ENCODE data around the gene ZDHHC21. TPM values are rescaled to one million over a fixed set of nuclear protein-coding genes. Genes with fewer than 3 reads are reported as not detected.

The ZDHHC21 gene
- total RNA-seq, 1 experiment from 2014 or later, result 6.8 TPM

- no peak overlapping the region for H3K4me3 Mint-ChIP-seq (ENCODE audit: unreplicated experiment)
Measured at GRCh38 chr9:14585730-14586473, 107.3 kb downstream of the ZDHHC21 start.

GRCh38 chr9:14584571-14584970 is 108.7 kb downstream of the ZDHHC21 start:
- no peaks in the 10 kb centered on the region for H3K9me3 Mint-ChIP-seq (ENCODE audit: unreplicated experiment)
- no peaks in the 10 kb centered on the region for H3K36me3 ChIP-seq (ENCODE audit: control insufficient read depth, insufficient read depth, low read length)
- no peaks in the 10 kb centered on the region for H3K9me3 ChIP-seq
- H3K27me3 ChIP-seq (replicated peaks; ENCODE audit: control insufficient read depth, insufficient read depth, low read length), result no peaks in the 10 kb centered on the region
- no peak overlapping the region for H3K4me3 Mint-ChIP-seq (ENCODE audit: unreplicated experiment)
- BruUV-seq (replicated peaks), result no TSS peak
- DNase-seq, result no peak
- ChIA-PET CTCF (no interaction called here), POLR2A (no interaction called here)
- no peaks in the 10 kb centered on the region for H3K36me3 Mint-ChIP-seq (ENCODE audit: insufficient read depth, unreplicated experiment)
- no peaks in the 10 kb centered on the region for H3K4me1 Mint-ChIP-seq (ENCODE audit: low read depth, unreplicated experiment)
- TF ChIP-seq CTCF (IDR thresholded peaks at IDR 0.05; ENCODE audit: insufficient read depth in 1 of 2, low read depth in 1 of 2, low read length in 1 of 2, severe bottlenecking in 1 of 2, unreplicated experiment in 1 of 2), result no peak
- H3K27ac Mint-ChIP-seq (ENCODE audit: unreplicated experiment), result no peak overlapping the region
- no peaks in the 10 kb centered on the region for H3K27me3 Mint-ChIP-seq (ENCODE audit: insufficient read depth, unreplicated experiment)
- no peaks in the 10 kb centered on the region for H3K4me1 ChIP-seq
- H3K4me3 ChIP-seq (ENCODE audit: low read depth, low read length), result no peak overlapping the region
- intact Hi-C loops (cut with micrococcal nuclease; ENCODE audit: unreplicated experiment), result no loop called here

More at GRCh38 chr9:14585730-14586473, 107.3 kb downstream of the ZDHHC21 start:
- Histone ChIP-seq H3K36me3 (ENCODE audit: control insufficient read depth, insufficient read depth, low read length) (no peaks in the 10 kb centered on the region), H3K27me3 (replicated peaks; ENCODE audit: control insufficient read depth, insufficient read depth, low read length) (no peaks in the 10 kb centered on the region), H3K9me3 (no peaks in the 10 kb centered on the region), H3K4me3 (ENCODE audit: low read depth, low read length) (no peak overlapping the region), H3K4me1 (no peaks in the 10 kb centered on the region)
- no peak for DNase-seq
- Mint-ChIP-seq H3K36me3 (ENCODE audit: insufficient read depth, unreplicated experiment) (no peaks in the 10 kb centered on the region), H3K4me1 (ENCODE audit: low read depth, unreplicated experiment) (no peaks in the 10 kb centered on the region), H3K9me3 (ENCODE audit: unreplicated experiment) (no peaks in the 10 kb centered on the region), H3K27ac (ENCODE audit: unreplicated experiment) (no peak overlapping the region), H3K27me3 (ENCODE audit: insufficient read depth, unreplicated experiment) (no peaks in the 10 kb centered on the region)
- no peak for TF ChIP-seq CTCF (IDR thresholded peaks at IDR 0.05; ENCODE audit: insufficient read depth in 1 of 2, low read depth in 1 of 2, low read length in 1 of 2, severe bottlenecking in 1 of 2, unreplicated experiment in 1 of 2)
- CTCF ChIA-PET, result no interaction called here
- POLR2A ChIA-PET, result no interaction called here
- no TSS peak for BruUV-seq (replicated peaks)
- intact Hi-C loops (cut with micrococcal nuclease; ENCODE audit: unreplicated experiment), result no loop called here

- Mint-ChIP-seq H3K27me3 (ENCODE audit: insufficient read depth, unreplicated experiment) (no peaks in the 10 kb centered on the region), H3K27ac (ENCODE audit: unreplicated experiment) (no peak overlapping the region), H3K36me3 (ENCODE audit: insufficient read depth, unreplicated experiment) (no peaks in the 10 kb centered on the region), H3K4me1 (ENCODE audit: low read depth, unreplicated experiment) (no peaks in the 10 kb centered on the region), H3K4me3 (ENCODE audit: unreplicated experiment) (no peak overlapping the region), H3K9me3 (ENCODE audit: unreplicated experiment) (no peaks in the 10 kb centered on the region)
- H3K9me3 ChIP-seq, result no peaks in the 10 kb centered on the region; the same call in 1 of the 2 replicates
- no peaks in the 10 kb centered on the region for H3K36me3 ChIP-seq (ENCODE audit: control insufficient read depth, insufficient read depth, low read length)
- no peak for DNase-seq
- no peaks in the 10 kb centered on the region for H3K27me3 ChIP-seq (replicated peaks; ENCODE audit: control insufficient read depth, insufficient read depth, low read length)
- no TSS peak for BruUV-seq (replicated peaks)
- CTCF ChIA-PET, result no interaction called here
- no peak overlapping the region for H3K4me3 ChIP-seq (ENCODE audit: low read depth, low read length)
- POLR2A ChIA-PET, result no interaction called here
- intact Hi-C loops (cut with micrococcal nuclease; ENCODE audit: unreplicated experiment), result no loop called here
- TF ChIP-seq CTCF (IDR thresholded peaks at IDR 0.05; ENCODE audit: insufficient read depth in 1 of 2, low read depth in 1 of 2, low read length in 1 of 2, severe bottlenecking in 1 of 2, unreplicated experiment in 1 of 2), result no peak
- no peaks in the 10 kb centered on the region for H3K4me1 ChIP-seq
Measured at GRCh38 chr9:14578030-14578429, 115.2 kb downstream of the ZDHHC21 start.
